HG02588 (cell line): ENCODE results near the gene TAF3.
A peak's percentile ranks its signal among the peaks of the same experiment; 100 is the strongest.
"Not testable (repeated sequence)": the region's sequence is repeated elsewhere in the genome, so short reads cannot be mapped to it uniquely, and the experiment has no call there.

ENCODE experiments used
- ATAC-seq: cut with Tn5 transposase; IDR thresholded peaks from one replicate; pipeline ENCODE4 v1.9.1; 2021; ENCODE audit warnings: mild to moderate bottlenecking, moderate library complexity; ENCODE audit not compliant: unreplicated experiment

TAF3 gene

DNA sequence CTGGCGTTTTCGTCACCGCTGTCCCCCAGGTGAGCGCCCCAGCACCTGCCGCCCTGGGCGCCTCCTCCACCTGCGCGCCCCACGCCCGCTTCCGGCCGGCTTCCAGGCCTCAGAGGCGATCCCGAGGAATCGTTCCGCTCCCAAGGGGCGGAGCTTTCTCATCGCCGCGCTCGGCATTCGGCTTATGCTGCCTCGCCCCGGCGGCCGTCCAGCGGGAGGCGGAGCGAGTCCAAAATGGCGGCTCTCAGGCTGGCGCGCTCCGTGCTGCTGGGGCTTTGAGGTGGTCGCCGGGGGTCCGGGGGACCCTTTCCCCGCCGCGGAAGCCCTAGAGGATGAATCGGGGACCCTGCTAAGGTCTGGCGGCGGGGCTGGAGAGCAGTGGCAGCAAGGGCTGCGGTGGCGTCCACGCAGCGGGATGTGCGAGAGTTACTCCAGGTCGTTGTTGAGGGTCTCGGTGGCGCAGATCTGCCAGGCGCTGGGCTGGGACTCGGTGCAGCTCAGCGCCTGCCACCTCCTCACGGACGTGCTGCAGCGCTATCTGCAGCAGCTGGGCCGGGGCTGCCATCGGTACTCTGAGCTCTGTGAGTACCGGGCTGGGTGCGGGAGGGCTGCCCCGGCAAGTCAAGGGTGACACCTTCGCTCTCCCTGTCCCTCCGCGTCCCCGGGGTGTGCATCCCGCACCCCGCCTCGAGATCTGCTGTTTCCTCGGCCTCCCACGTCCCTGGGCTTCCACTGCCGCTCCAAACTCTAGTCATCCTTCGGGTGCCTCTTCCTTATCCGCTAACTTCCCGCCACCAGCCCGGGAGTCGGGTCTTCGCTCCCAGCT, at the start of gene TAF3:
Gene TAF3, plus strand, starts transcription at position 211 of the 826 bp plus-strand sequence. Its CDS starts 205 bp downstream, at position 416.
- ATAC-seq: peak; percentile 87

DNA sequence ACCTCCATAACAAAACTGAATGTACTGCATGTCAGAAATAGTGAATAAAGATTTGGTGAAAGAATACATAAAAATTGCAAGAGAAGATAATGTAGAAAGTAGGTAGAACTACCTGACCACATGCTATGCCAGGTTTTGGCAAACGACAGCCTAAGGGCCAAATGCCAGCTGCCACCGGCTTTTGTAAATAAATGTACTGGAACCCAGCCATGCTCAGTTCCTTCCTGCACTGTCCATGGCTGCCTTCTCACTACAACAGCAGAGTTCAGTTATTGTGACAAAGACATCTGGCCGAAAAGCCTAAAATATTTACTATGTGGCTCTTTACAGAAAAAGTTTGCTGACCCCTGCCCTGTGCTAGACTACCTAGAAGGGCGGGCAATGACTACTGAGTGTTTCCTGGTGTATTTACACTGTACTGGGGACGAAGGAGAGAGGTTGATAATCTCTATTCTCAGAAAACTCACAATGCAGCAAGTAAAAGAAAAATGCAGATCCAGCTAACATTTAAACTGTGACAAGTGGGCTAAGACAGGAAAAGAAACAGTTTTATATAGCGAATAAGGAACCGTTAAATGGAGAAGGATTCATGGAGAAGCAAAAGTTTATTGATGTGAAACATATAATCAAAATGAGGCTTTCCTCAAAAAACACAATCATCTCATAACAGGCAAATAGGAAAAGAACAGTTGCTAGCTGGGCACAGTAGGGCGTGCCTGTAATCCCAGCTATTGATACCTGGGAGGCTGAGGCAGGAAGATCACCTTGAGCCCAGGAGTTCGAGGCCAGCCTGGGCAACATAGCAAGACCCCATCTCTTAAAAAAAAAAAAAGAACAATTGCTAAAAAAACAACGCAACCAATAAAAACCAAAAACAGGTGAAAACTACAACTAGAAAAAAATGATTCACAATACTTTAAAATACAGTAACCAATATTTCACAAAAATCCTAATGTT, 44.2 kb upstream of the TAF3 start:
- ATAC-seq: no peak

- ATAC-seq: no peak
These were observed 41.5 kb upstream of the TAF3 start for GRCh38 chr10:7776777-7777176.

DNA sequence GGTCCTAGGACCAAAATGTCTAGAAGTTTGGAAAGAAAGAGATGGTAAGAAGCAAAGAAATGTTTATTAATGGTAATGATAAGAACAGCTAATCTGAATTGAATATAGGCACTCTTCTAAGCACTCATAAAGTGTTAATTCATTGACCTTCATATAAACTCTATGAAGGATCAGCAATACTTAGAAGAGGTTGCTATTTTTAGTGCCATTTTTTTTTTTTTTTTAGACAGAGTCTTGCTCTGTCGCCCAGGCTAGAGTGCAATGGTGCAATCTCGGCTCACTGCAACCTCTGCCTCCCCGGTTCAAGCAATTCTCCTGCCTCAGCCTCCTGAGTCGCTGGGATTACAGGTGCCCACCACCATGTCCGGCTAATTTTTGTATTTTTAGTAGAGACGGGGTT, 36.1 kb upstream of the TAF3 start:
- not testable (repeated sequence) for ATAC-seq

GRCh38 chr10:7786430-7786829, 31.9 kb upstream of the TAF3 start:
- ATAC-seq: no peak

- peak; percentile 16 for ATAC-seq
These were observed 31.0 kb upstream of the TAF3 start for GRCh38 chr10:7787150-7787856.

GRCh38 chr10:7787857-7788638, 30.3 kb upstream of the TAF3 start, which contains the start of the genes ATP5F1C and KIN:
Gene ATP5F1C (plus strand): TSS chr10:7788177. CDS start chr10:7788208, 31 bp downstream.
Gene KIN (minus strand): TSS chr10:7787993. CDS start chr10:7787933, 60 bp downstream.
- ATAC-seq: peak; percentile 94

DNA sequence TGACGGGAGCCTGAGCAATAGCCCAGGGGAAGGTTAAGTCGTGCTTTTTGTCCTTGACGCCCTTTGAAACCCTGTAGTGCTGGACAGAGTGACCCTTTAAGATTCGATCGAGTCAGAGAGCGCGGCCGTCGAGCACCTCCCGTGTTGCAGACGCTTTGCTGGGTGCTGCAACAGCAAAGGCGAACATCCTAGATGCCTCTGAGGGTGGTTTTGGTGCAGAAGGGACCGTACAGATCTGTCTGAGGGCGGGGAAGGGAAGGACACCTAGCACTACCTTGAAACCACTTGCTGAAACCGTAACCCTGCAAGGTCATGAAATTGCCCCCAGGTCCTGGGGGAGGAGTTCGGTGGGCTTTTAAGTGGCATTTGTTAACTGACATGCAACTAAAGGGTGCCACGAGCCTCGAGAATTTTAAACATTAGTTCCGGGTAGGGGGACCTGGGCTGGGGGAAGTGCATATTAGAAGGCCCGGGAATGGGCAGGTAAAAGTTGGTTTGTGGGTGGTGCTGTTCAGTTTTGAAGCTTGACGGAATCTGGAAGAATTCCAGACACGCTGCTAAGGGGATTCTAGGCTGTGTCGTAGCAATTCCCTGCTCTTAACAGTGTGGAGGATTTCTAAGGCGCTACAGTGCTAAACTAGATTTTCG, 29.5 kb upstream of the TAF3 start:
- peak; percentile 10 for ATAC-seq

DNA sequence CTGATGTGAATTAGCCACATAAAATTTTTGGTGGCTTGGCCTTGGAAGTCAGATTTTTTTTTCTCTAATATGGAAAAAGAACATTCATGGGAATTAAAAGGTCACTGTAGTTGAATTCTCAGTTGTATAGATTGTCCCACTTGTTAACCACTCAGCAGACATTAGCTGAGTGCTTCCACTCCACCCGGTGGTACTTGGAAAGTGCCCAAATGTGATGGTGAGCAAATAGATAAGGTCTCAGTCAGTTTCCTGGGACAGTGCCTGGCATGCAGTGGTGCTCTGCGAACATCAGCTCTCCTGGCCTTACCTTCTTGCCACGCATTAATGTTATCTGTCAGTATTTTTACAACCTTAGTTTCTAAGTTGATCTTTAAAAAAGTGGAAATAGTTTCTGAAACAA, 28.9 kb upstream of the TAF3 start:
- ATAC-seq: no peak

- ATAC-seq: no peak
These were observed 25.8 kb upstream of the TAF3 start for GRCh38 chr10:7792541-7792940.

GRCh38 chr10:7794251-7795026, 23.9 kb upstream of the TAF3 start:
- no peak for ATAC-seq

- no peak for ATAC-seq
These were observed 22.7 kb upstream of the TAF3 start for GRCh38 chr10:7795605-7796004.

DNA sequence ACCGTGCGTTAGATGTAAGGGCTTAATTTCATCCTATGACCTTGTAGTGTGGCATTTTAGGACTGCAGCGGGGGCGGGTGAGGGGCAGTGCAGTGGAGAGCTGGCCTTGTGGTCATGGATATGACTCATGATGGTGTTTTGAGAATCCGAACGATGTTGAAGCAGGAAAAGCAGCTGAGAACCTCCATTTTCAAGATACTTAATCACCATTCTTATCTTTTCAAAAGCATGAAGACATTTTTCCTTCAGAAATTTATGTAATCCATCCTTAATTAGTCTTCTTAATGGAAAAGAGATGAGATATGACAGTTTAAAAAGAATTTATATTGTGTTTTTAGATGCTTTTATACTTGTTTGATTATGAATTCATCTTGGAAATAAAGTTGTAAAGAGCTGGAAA, 20.7 kb upstream of the TAF3 start:
- no peak for ATAC-seq

DNA sequence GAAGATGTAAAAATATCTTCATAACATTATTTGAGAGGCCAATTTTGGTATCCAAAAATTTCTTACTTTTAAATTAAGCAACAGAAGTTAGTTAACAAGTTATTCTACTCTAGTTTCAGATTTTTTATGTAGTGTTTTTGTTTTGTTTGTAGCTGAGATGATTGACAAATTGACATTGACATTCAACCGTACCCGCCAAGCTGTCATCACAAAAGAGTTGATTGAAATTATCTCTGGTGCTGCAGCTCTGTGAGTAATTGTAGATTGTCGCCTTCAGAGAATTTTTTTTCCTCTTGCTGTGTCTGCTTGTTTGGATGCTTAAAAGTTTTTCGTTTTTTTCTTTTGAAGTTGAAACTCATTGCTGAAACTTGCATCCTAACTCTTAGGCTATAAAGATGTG, 15.7 kb upstream of the TAF3 start:
- no peak for ATAC-seq

GRCh38 chr10:7804216-7804615, 14.1 kb upstream of the TAF3 start:
- no peak for ATAC-seq

DNA sequence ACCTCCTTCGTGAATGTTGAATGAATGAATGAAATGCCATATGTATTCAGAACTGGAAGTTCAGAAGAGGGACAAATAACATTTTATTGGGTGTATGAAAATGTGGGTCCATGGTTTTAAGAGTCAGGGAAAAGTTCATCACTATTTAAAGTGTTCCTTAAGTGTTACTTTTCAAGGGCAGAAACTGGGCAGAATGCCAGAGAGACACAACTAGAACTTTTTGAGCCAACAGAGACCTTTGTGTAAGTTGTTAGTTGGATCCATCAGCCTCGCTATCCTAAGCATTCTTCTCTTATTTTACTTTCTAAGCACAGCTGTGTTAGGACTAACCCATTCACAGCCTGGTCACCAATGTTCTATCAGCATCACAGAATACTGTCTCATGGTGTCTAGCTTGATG, 13.6 kb upstream of the TAF3 start:
- ATAC-seq: no peak

- ATAC-seq: no peak
These were observed 9.5 kb upstream of the TAF3 start for GRCh38 chr10:7808686-7809267.

GRCh38 chr10:7810443-7810842, 7.9 kb upstream of the TAF3 start:
- no peak for ATAC-seq

DNA sequence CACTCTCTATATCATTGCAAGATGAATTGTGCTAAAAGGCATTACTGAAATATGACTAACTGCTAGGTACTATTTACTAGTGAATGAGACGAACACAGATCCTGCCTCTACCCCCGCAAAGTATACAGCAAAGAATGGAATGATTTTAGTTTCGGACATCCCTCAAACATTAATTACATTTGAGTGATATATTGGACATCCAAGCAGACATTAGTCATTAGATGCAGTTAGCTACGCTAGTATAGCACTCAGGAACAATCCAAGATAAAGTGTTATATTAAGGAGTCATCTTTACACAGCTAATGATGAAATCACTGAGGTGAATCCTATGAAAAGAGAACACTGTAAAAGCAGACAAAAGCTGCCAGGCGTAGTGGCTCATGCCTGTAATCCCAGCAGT, 7.3 kb upstream of the TAF3 start:
- ATAC-seq: no peak
